Right atrium auricular region (tissue), 2 donors: ENCODE data around the gene SDR9C7. TPM values are rescaled to one million over a fixed set of nuclear protein-coding genes. Genes with fewer than 3 reads are reported as not detected.
"Not testable (repeated sequence)": the region's sequence is repeated elsewhere in the genome, so short reads cannot be mapped to it uniquely, and the experiment has no call there.

Experiments
- DNase-seq: peaks from one replicate; pipeline ENCODE4 v3.0.0-alpha.2; 2019; ENCODE audit warnings: low spot score
- H3K27ac ChIP-seq, 2 donors: fragments of 200-600 bp; sonication (generic); 1 replicate in 1 of 2; 2 replicates in 1 of 2; pipeline ENCODE4 v1.5.1; 2016 to 2019
- H3K27me3 ChIP-seq, 2 donors: fragments of 200-600 bp; sonication (generic); one replicate each; pipeline versions ENCODE4 v1.5.1 to v1.6.0; 2017 to 2019
- H3K36me3 ChIP-seq: fragments of 200-600 bp; sonication (generic); one replicate; pipeline ENCODE4 v1.5.1; 2016
- H3K4me1 ChIP-seq, 2 donors: fragments of 200-600 bp; sonication (generic); one replicate each; pipeline versions ENCODE4 v1.5.1 to v1.6.0; 2017 to 2019
- H3K4me3 ChIP-seq, 2 donors: fragments of 200-600 bp; sonication (generic); 1 replicate in 1 of 2; 2 replicates in 1 of 2; pipeline ENCODE4 v1.5.1; 2017 to 2019; ENCODE audit warnings: mild to moderate bottlenecking in 1 of 2, moderate library complexity in 1 of 2
- H3K9me3 ChIP-seq, 2 donors: fragments of 200-600 bp; sonication (generic); one replicate each; pipeline ENCODE4 v1.5.1; 2019
- total RNA-seq, 2 donors: library from RNA; depleted of rRNA; stranded (reverse); fragments of >200 nt; gene quantifications; one replicate each; pipeline ENCODE4 v1.1.0, GENCODE V29; 2016
- TF ChIP-seq, protein P1 (sequence below), 2 donors: fragments of 200-600 bp; sonication (generic); IDR thresholded peaks; one replicate each; pipeline ENCODE4 v1.5.1; 2019; ENCODE audit warnings: antibody characterized with exemption in 2 of 2

SDR9C7 gene
- total RNA-seq, 2 donors from 2014 or later, result 0.28 TPM; not detected in 1

DNA sequence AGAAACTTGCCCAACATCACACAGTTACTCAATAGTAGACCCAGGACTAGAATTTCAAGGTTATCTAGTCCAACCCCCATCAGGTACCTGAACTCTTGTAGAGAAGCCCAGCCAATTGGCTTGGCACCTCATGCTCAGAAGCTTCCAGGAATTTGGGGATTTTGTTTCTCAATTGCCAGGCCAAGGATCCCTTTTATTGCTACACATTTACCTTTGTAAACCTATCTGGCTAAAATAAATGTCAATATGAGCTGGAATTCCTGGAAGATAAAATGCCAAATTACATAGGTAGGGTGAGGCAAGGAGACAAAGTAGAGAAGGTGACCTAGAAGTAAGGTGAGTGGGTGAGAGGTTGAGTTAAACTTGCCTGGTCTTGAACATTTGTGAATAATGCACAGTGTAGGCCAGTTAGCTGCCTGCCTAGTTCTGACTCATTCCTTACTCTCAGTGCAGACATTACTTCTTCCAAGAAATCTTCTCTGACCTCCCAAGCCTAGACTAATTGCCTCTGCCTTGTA, 36.3 kb downstream of the SDR9C7 start:
- no peak for DNase-seq
- Histone ChIP-seq H3K27me3 (no peaks in the 10 kb centered on the region), H3K4me3 (no peak overlapping the region), H3K9me3 (peaks cover 0 to 28% of the 10 kb centered on the region in 2 donors), H3K27ac (no peak overlapping the region), H3K4me1 (no peaks in the 10 kb centered on the region), H3K36me3 (no peaks in the 10 kb centered on the region)
- TF ChIP-seq, protein P1, sequence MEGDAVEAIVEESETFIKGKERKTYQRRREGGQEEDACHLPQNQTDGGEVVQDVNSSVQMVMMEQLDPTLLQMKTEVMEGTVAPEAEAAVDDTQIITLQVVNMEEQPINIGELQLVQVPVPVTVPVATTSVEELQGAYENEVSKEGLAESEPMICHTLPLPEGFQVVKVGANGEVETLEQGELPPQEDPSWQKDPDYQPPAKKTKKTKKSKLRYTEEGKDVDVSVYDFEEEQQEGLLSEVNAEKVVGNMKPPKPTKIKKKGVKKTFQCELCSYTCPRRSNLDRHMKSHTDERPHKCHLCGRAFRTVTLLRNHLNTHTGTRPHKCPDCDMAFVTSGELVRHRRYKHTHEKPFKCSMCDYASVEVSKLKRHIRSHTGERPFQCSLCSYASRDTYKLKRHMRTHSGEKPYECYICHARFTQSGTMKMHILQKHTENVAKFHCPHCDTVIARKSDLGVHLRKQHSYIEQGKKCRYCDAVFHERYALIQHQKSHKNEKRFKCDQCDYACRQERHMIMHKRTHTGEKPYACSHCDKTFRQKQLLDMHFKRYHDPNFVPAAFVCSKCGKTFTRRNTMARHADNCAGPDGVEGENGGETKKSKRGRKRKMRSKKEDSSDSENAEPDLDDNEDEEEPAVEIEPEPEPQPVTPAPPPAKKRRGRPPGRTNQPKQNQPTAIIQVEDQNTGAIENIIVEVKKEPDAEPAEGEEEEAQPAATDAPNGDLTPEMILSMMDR (IDR thresholded peaks at IDR 0.05), result no peak

DNA sequence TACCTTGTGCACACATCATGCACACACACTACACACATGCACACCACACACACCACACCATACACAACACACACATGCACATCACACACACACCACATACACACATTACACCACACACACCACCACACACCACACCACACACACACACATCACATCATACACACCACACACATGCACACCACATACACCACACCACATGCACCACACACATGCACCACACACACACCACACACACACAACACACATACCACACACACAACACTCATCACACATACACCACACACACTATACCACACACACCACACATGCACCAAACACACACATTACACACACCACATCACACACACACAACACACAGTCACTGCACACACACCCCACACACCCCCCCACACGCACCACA, 38.1 kb downstream of the SDR9C7 start:
- H3K27ac ChIP-seq, result no peak overlapping the region
- H3K27me3 ChIP-seq, result no peaks in the 10 kb centered on the region
- no peaks in the 10 kb centered on the region for H3K36me3 ChIP-seq
- no peaks in the 10 kb centered on the region for H3K4me1 ChIP-seq
- no peak overlapping the region for H3K4me3 ChIP-seq
- H3K9me3 ChIP-seq, result peaks cover 0 to 16% of the 10 kb centered on the region in 2 donors
- TF ChIP-seq, protein P1 (IDR thresholded peaks at IDR 0.05), result no peak
- DNase-seq, result no peak

DNA sequence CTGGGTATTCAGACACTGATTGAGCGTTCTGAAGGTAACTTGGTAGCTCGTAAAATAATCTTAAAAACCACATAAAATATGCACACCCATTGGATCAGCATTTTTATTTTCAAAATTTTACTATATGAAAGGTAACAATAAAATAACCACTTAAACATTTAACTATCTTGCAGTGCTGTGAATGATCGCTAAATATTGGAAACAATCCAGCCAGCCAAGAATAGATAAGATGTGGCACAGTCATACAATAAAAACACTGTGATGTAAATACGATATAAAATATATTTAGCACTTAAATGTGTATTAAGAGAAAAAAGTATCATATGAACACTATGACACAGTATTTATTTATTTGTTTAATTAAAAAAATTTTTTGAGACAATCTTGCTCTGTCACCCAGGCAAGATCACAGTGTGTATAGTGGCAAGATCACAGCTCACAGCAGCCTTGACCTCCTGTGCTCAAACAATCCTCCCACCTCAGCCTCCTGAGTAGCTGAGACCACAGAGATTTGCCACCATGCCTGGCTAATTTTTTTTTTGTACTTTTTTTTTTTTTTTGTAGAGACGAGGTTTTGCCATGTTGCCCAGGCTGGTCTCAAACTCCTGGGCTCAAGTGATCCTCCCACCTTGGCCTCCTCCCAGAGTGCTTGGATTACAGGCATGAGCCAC, 39.4 kb downstream of the SDR9C7 start:
- peaks cover 0 to 4% of the 10 kb centered on the region in 2 donors for H3K9me3 ChIP-seq
- H3K27ac ChIP-seq, result no peak overlapping the region
- H3K4me3 ChIP-seq, result no peak overlapping the region
- H3K36me3 ChIP-seq, result no peaks in the 10 kb centered on the region
- TF ChIP-seq, protein P1 (IDR thresholded peaks at IDR 0.05), result no peak
- H3K4me1 ChIP-seq, result no peaks in the 10 kb centered on the region
- no peaks in the 10 kb centered on the region for H3K27me3 ChIP-seq
- no peak for DNase-seq

DNA sequence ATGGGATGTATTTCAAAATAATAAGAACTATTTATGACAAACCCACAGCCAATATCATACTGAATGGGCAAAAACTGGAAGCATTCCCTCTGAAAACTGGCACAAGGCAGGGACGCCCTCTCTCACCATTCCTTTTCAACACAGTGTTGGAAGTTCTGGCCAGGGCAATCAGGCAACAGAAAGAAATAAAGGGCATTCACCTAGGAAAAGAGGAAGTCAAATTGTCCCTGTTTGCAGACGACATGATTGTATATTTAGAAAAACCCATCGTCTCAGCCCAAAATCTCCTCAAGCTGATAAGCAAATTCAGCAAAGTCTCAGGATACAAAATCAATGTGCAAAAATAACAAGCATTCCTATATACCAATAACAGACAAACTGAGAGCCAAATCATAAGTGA, 42.3 kb downstream of the SDR9C7 start:
- H3K27me3 ChIP-seq, H3K9me3 ChIP-seq: not testable (repeated sequence)

DNA sequence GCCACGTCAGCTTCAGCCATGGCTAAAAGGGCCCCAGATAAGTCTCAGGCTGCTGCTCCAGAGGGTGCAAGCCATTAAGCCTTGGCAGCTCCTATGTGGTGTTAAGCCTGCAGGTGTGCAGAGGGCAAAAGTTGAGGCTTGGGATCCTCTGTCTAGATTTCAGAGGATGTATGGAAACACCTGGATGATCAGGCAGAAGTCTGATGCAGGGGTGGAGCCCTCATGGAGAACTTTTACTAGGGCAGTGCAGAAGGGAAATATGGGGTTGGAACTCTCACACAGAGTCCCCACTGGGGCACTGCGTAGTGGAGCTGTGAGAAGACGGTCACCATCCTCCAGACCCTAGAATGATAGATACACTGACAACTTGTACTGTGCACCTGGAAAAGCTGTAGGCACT, 47.9 kb downstream of the SDR9C7 start:
- no peak for DNase-seq
- no peaks in the 10 kb centered on the region for H3K4me1 ChIP-seq
- peaks cover 0 to 13% of the 10 kb centered on the region in 2 donors for H3K9me3 ChIP-seq
- no peaks in the 10 kb centered on the region for H3K27me3 ChIP-seq
- TF ChIP-seq, protein P1 (IDR thresholded peaks at IDR 0.05), result no peak
- H3K36me3 ChIP-seq, result no peaks in the 10 kb centered on the region
- no peak overlapping the region for H3K4me3 ChIP-seq
- no peak overlapping the region for H3K27ac ChIP-seq

More for the DNA sequence above, 42.3 kb downstream of the SDR9C7 start:
- not testable (repeated sequence) for DNase-seq, H3K27ac ChIP-seq, H3K4me3 ChIP-seq, H3K4me1 ChIP-seq, H3K36me3 ChIP-seq

DNA sequence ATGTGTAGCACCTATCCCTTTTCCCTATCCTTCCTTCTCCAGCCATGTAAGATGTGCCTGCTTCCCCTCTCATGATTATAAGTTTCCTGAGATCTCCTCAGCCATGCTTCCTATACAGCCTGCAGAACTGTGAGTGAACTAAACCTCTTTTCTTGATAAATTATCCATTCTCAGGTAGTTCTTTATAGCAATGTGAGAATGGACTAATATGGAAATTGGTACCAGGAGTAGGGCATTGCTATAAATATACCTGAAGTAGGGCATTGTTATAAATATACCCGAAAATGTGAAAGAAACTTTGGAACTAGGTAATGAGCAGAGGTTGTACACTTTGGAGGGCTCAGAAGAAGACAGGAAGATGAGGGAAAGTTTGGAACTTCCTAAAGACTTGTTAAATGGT, 48.9 kb downstream of the SDR9C7 start:
- TF ChIP-seq, protein P1 (IDR thresholded peaks at IDR 0.05), result no peak
- no peak for DNase-seq
- H3K4me1 ChIP-seq, result no peaks in the 10 kb centered on the region
- no peaks in the 10 kb centered on the region for H3K36me3 ChIP-seq
- H3K4me3 ChIP-seq, result no peak overlapping the region
- no peaks in the 10 kb centered on the region for H3K27me3 ChIP-seq
- H3K9me3 ChIP-seq, result peaks cover 0 to 17% of the 10 kb centered on the region in 2 donors
- H3K27ac ChIP-seq, result no peak overlapping the region
